ENCODE data around the gene YWHAQ. TPM values are rescaled to one million over a fixed set of nuclear protein-coding genes. Genes with fewer than 3 reads are reported as not detected.

Gene YWHAQ
- total RNA-seq, 2 donors from 2014 or later = 158 to 183 TPM

DNA sequence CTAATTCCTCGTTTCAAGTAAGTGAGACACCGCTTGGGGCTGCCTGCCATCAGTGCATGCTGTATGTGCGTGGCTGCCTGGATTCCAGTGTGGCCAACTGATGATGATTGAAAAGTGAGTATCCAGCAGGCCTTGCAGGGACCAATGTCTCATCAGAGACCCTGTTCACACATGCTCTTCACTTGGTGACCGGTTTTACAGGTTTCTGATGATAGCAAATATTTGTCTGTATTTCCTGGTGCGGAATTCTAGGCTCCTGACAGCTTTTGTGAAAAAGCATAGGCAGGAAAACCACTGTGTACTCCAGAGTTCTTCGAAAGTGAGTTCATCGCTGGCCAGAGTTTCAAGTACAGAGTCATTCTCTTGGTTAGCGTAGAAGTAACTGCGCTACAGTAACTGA, 13.8 kb upstream of the YWHAQ start:
- Histone ChIP-seq H3K4me3 (no peak overlapping the region), H3K4me1 (ENCODE audit: control insufficient read depth in 1 of 2, low read depth in 2 of 2) (no peaks in the 10 kb centered on the region), H3K27ac (no peak overlapping the region), H3K36me3 (no peaks in the 10 kb centered on the region), H3K27me3 (replicated peaks; ENCODE audit: insufficient read depth) (no peaks in the 10 kb centered on the region), H3K9me3 (no peaks in the 10 kb centered on the region)
- no peak for DNase-seq (ENCODE audit: low spot score)
- TF ChIP-seq, protein P1, sequence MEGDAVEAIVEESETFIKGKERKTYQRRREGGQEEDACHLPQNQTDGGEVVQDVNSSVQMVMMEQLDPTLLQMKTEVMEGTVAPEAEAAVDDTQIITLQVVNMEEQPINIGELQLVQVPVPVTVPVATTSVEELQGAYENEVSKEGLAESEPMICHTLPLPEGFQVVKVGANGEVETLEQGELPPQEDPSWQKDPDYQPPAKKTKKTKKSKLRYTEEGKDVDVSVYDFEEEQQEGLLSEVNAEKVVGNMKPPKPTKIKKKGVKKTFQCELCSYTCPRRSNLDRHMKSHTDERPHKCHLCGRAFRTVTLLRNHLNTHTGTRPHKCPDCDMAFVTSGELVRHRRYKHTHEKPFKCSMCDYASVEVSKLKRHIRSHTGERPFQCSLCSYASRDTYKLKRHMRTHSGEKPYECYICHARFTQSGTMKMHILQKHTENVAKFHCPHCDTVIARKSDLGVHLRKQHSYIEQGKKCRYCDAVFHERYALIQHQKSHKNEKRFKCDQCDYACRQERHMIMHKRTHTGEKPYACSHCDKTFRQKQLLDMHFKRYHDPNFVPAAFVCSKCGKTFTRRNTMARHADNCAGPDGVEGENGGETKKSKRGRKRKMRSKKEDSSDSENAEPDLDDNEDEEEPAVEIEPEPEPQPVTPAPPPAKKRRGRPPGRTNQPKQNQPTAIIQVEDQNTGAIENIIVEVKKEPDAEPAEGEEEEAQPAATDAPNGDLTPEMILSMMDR (IDR thresholded peaks at IDR 0.05) = no peak
- no peak for ATAC-seq (ENCODE audit: insufficient number of reproducible peaks, low FRiP score, low read depth)

DNA sequence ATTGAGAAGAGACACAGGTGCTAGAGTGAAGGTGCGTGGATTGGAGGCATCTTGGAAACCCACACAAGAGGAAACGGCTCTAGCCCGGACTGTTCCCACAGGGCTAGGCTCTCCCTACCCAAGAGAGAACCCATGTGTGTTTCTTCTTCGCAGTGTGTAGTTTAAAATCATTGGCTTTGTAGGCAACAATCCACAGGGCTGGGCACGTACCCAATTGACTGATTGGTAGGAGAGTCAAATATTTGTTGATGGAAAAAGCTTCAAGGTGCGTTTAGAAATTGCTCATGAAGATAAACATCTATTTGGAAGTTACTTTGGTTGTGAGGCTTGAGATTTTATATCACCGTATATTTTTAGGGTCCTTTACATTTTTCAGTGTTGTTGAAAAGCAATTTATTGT, 13.2 kb upstream of the YWHAQ start:
- H3K9me3 ChIP-seq = no peaks in the 10 kb centered on the region
- H3K36me3 ChIP-seq = no peaks in the 10 kb centered on the region
- H3K27me3 ChIP-seq (replicated peaks; ENCODE audit: insufficient read depth) = no peaks in the 10 kb centered on the region
- H3K4me3 ChIP-seq = no peak overlapping the region
- TF ChIP-seq, protein P1 (IDR thresholded peaks at IDR 0.05) = no peak
- H3K27ac ChIP-seq = no peak overlapping the region
- ATAC-seq (ENCODE audit: insufficient number of reproducible peaks, low FRiP score, low read depth) = no peak
- no peaks in the 10 kb centered on the region for H3K4me1 ChIP-seq (ENCODE audit: control insufficient read depth in 1 of 2, low read depth in 2 of 2)
- DNase-seq (ENCODE audit: low spot score) = no peak

DNA sequence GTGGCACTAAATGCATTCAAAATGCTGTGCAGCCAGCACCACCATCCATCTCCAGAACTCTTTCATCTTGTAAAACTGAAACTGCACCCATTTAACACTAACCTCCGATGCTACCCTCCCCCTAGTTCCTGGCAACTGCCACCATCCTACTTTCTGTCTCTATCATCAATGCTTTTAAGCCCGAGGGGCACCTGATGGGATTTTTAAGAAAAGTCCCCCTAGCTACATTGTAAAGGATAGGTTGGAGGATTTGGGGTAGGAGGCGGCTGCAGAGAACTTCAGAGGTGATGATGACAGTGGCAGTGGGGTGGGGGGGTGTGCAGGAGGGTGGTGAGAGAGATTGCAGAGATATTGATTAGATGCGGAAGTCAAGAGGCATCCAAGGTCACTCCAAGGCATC, 10.8 kb upstream of the YWHAQ start:
- ATAC-seq (ENCODE audit: insufficient number of reproducible peaks, low FRiP score, low read depth) (no peak), DNase-seq (ENCODE audit: low spot score) (no peak)
- H3K27ac ChIP-seq = no peak overlapping the region
- H3K9me3 ChIP-seq = no peaks in the 10 kb centered on the region
- no peak overlapping the region for H3K4me3 ChIP-seq
- H3K27me3 ChIP-seq (replicated peaks; ENCODE audit: insufficient read depth) = no peaks in the 10 kb centered on the region
- TF ChIP-seq, protein P1 (IDR thresholded peaks at IDR 0.05) = no peak
- H3K4me1 ChIP-seq (ENCODE audit: control insufficient read depth in 1 of 2, low read depth in 2 of 2) = no peaks in the 10 kb centered on the region
- H3K36me3 ChIP-seq = no peaks in the 10 kb centered on the region

DNA sequence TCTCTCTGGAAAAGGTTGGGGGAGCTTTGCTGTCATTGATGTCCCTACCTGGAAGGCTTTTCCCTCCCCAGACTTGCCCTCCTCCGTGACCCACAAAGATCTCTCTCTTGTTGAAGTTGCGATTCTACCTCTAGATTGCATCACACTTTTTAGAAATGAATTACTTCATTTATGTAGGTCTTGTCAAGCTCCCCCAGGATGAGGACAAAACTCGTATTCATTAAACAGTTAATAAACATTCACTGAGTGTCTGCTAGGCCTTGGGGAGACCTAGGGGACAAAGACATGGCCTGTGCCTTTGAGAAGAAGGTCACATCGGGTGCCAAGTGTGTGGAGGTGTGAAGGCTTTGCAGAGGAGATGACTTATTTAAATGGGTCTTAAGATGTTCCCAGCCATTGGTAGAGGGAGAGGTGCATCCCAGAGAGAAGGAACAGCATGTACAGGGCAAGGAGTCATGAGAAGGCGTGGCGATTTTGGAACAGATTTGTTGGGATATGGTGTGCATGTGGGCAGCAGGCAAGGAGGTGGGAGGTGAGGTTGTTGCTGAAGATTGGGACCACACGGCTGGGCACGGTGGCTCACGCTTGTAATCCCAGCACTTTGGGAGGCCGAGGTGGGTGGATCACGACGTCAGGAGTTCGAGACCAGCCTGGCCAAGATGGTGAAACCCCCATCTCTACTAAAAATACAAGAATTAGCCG, 9.8 kb upstream of the YWHAQ start:
- H3K9me3 ChIP-seq = no peaks in the 10 kb centered on the region
- TF ChIP-seq, protein P1 (IDR thresholded peaks at IDR 0.05) = no peak
- H3K27me3 ChIP-seq (replicated peaks; ENCODE audit: insufficient read depth) = no peaks in the 10 kb centered on the region
- H3K36me3 ChIP-seq = no peaks in the 10 kb centered on the region
- DNase-seq (ENCODE audit: low spot score) = no peak
- no peaks in the 10 kb centered on the region for H3K4me1 ChIP-seq (ENCODE audit: control insufficient read depth in 1 of 2, low read depth in 2 of 2)
- no peak overlapping the region for H3K4me3 ChIP-seq
- no peak for ATAC-seq (ENCODE audit: insufficient number of reproducible peaks, low FRiP score, low read depth)
- no peak overlapping the region for H3K27ac ChIP-seq

DNA sequence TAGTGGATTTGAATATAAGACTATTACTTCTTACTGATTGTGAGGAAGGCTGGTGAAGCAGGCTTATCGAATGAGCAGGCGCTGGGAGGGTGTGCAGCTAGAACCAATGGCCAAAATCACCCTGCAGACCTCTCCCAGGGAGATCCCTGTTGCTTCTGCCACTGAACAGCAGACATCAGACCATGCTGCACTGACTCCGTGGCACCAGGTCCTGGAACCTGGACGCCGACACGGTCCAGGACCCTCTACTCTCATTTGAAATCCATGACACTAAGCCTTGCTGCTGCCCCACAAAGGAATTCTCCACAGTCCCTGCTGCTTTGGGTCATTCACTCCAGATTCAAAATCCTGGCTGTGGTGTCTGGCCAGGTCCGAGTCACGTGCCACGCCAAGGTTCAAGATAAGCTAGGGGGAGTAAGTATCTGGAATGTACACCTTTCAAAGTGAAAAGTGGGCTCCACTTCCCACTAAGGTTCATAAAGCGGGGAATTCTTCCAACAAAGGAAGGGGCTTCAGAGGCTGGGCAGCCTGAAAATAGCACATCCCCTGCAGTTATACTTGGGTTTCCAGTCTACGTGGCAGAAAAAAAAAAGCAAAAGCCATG, 9.0 kb upstream of the YWHAQ start:
- no peak for ATAC-seq (ENCODE audit: insufficient number of reproducible peaks, low FRiP score, low read depth)
- Histone ChIP-seq H3K27ac (no peak overlapping the region), H3K27me3 (replicated peaks; ENCODE audit: insufficient read depth) (no peaks in the 10 kb centered on the region), H3K4me3 (no peak overlapping the region), H3K36me3 (no peaks in the 10 kb centered on the region), H3K9me3 (no peaks in the 10 kb centered on the region), H3K4me1 (ENCODE audit: control insufficient read depth in 1 of 2, low read depth in 2 of 2) (no peaks in the 10 kb centered on the region)
- TF ChIP-seq, protein P1 (IDR thresholded peaks at IDR 0.05) = no peak
- no peak for DNase-seq (ENCODE audit: low spot score)
